Fibroblast of lung (primary cell): ENCODE measurements around the gene SLC4A1AP. TPM values are rescaled to one million over a fixed set of nuclear protein-coding genes. Genes with fewer than 3 reads are reported as not detected.
A peak's percentile ranks its signal among the peaks of the same experiment; 100 is the strongest.

Source experiments
- DNase-seq, 2 donors: peaks; one replicate each; pipeline versions ENCODE4 v3.0.0 to v3.0.0-alpha.2; 2010; ENCODE audit warnings: low read depth in 2 of 2
- H2AFZ ChIP-seq: 2 replicates; pipeline ENCODE4 v1.5.1; 2012; ENCODE audit warnings: low read length, control low read depth, inconsistent platforms
- H3K27ac ChIP-seq: 2 replicates; pipeline ENCODE4 v1.5.1; 2011; ENCODE audit warnings: low read length, control low read depth; ENCODE audit not compliant: insufficient read depth
- H3K27me3 ChIP-seq: 2 replicates; pipeline ENCODE4 v1.5.1; 2011; ENCODE audit warnings: mild to moderate bottlenecking, low read length; ENCODE audit not compliant: control insufficient read depth, insufficient read depth
- H3K36me3 ChIP-seq: 2 replicates; pipeline ENCODE4 v1.5.1; 2011; ENCODE audit warnings: low read length; ENCODE audit not compliant: control insufficient read depth, insufficient read depth
- H3K4me1 ChIP-seq: 2 replicates; pipeline ENCODE4 v1.5.1; 2011; ENCODE audit warnings: low read length; ENCODE audit not compliant: control insufficient read depth, insufficient read depth; ENCODE audit errors: extremely low read depth
- H3K4me2 ChIP-seq: 2 replicates; pipeline ENCODE4 v1.5.1; 2011; ENCODE audit warnings: low read length, control low read depth; ENCODE audit not compliant: insufficient read depth; ENCODE audit errors: extremely low read depth
- H3K4me3 ChIP-seq, 4 experiments: fragments of 200-600 bp in 1 of 4; sonication (generic) in 1 of 4; replicated peaks in 1 of 4; 2 replicates each; pipeline ENCODE4 v1.5.1; 2011 to 2016; ENCODE audit warnings: low read length in 4 of 4, low read depth in 3 of 4, mild to moderate bottlenecking in 3 of 4, control low read depth in 2 of 4, inconsistent platforms in 1 of 4, mixed read lengths in 1 of 4; ENCODE audit not compliant: insufficient read depth in 1 of 4; ENCODE audit errors: control extremely low read depth in 1 of 4
- H3K79me2 ChIP-seq: 2 replicates; pipeline ENCODE4 v1.5.1; 2012; ENCODE audit warnings: mild to moderate bottlenecking, low read length, inconsistent platforms; ENCODE audit not compliant: control insufficient read depth, insufficient read depth
- H3K9ac ChIP-seq: 2 replicates; pipeline ENCODE4 v1.5.1; 2011; ENCODE audit warnings: mild to moderate bottlenecking, low read length, control low read depth; ENCODE audit not compliant: insufficient read depth
- H3K9me3 ChIP-seq: 2 replicates; pipeline ENCODE4 v1.5.1; 2012; ENCODE audit warnings: low read depth, low read length; ENCODE audit not compliant: control insufficient read depth, insufficient read depth
- H4K20me1 ChIP-seq: 2 replicates; pipeline ENCODE4 v1.5.1; 2011; ENCODE audit warnings: low read length; ENCODE audit not compliant: control insufficient read depth, insufficient read depth; ENCODE audit errors: extremely low read depth
- EZH2 ChIP-seq: IDR thresholded peaks from 2 replicates; pipeline ENCODE4 v1.5.1; 2012; ENCODE audit warnings: low read length, control low read depth, mild to moderate bottlenecking; ENCODE audit errors: missing control alignments
- polyA plus RNA-seq, 2 donors: library from polyadenylated mRNA; depleted of rRNA in 1 of 2; stranded (reverse) in 1 of 2; unstranded in 1 of 2; fragments of >200 nt; gene quantifications; 2 replicates each; pipeline ENCODE4 v1.2.1, GENCODE V29; 2011 to 2012; ENCODE audit warnings: missing spikeins in 1 of 2
- total RNA-seq: library from RNA; depleted of rRNA; stranded (reverse); fragments of >200 nt; gene quantifications from 2 replicates; pipeline ENCODE4 v1.2.1, GENCODE V29; 2014
- TF ChIP-seq, protein P1 (sequence below), 2 donors: IDR thresholded peaks in 1 of 2; conservative IDR thresholded peaks in 1 of 2; 1 replicate in 1 of 2; 2 replicates in 1 of 2; pipeline ENCODE4 v1.5.1; 2011 to 2012; ENCODE audit warnings: low read length in 2 of 2, control low read depth in 1 of 2, inconsistent platforms in 1 of 2, low read depth in 1 of 2, mild to moderate bottlenecking in 1 of 2

The SLC4A1AP gene
- total and polyA plus RNA-seq, 2 donors (not counting 1 experiment from before 2014, with no cell fraction given), result 15.2 to 28.4 TPM

GRCh38 chr2:27707462-27708256, 44.0 kb downstream of the SLC4A1AP start:
- H3K4me2 ChIP-seq, result no peak overlapping the region
- no peaks in the 10 kb centered on the region for H4K20me1 ChIP-seq
- no peak overlapping the region for H3K9ac ChIP-seq
- peak in 1 of 2 donors; percentile 86 for DNase-seq
- H3K27ac ChIP-seq, result no peak overlapping the region
- no peak for TF ChIP-seq EZH2
- TF ChIP-seq, protein P1, sequence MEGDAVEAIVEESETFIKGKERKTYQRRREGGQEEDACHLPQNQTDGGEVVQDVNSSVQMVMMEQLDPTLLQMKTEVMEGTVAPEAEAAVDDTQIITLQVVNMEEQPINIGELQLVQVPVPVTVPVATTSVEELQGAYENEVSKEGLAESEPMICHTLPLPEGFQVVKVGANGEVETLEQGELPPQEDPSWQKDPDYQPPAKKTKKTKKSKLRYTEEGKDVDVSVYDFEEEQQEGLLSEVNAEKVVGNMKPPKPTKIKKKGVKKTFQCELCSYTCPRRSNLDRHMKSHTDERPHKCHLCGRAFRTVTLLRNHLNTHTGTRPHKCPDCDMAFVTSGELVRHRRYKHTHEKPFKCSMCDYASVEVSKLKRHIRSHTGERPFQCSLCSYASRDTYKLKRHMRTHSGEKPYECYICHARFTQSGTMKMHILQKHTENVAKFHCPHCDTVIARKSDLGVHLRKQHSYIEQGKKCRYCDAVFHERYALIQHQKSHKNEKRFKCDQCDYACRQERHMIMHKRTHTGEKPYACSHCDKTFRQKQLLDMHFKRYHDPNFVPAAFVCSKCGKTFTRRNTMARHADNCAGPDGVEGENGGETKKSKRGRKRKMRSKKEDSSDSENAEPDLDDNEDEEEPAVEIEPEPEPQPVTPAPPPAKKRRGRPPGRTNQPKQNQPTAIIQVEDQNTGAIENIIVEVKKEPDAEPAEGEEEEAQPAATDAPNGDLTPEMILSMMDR (conservative IDR thresholded peaks at IDR 0.05 in 1 of 2, IDR thresholded peaks at IDR 0.05 in 1 of 2; ENCODE audit: low read depth in 1 of 2, low read length in 2 of 2), result no peak
- H3K4me1 ChIP-seq, result peaks cover 16% of the 10 kb centered on the region
- H3K9me3 ChIP-seq, result no peaks in the 10 kb centered on the region
- H3K27me3 ChIP-seq, result no peaks in the 10 kb centered on the region
- H3K79me2 ChIP-seq, result no peaks in the 10 kb centered on the region
- H2AFZ ChIP-seq, result no peak overlapping the region
- H3K4me3 ChIP-seq, result no peak overlapping the region
- no peaks in the 10 kb centered on the region for H3K36me3 ChIP-seq

GRCh38 chr2:27708257-27708654, 44.6 kb downstream of the SLC4A1AP start:
- no peak for DNase-seq
- Histone ChIP-seq H3K9ac (no peak overlapping the region), H3K4me1 (peaks cover 15% of the 10 kb centered on the region), H3K4me3 (no peak overlapping the region), H4K20me1 (no peaks in the 10 kb centered on the region), H3K27me3 (no peaks in the 10 kb centered on the region), H3K9me3 (no peaks in the 10 kb centered on the region), H3K27ac (no peak overlapping the region), H3K79me2 (no peaks in the 10 kb centered on the region), H3K4me2 (no peak overlapping the region), H2AFZ (no peak overlapping the region), H3K36me3 (no peaks in the 10 kb centered on the region)
- TF ChIP-seq, protein P1 (conservative IDR thresholded peaks at IDR 0.05 in 1 of 2, IDR thresholded peaks at IDR 0.05 in 1 of 2; ENCODE audit: low read depth in 1 of 2, low read length in 2 of 2), result no peak
- no peak for TF ChIP-seq EZH2

GRCh38 chr2:27708666-27709065, 45.0 kb downstream of the SLC4A1AP start:
- H3K4me3 ChIP-seq, result no peak overlapping the region
- no peak overlapping the region for H3K27ac ChIP-seq
- no peak overlapping the region for H2AFZ ChIP-seq
- H3K4me2 ChIP-seq, result no peak overlapping the region
- TF ChIP-seq, protein P1 (conservative IDR thresholded peaks at IDR 0.05 in 1 of 2, IDR thresholded peaks at IDR 0.05 in 1 of 2; ENCODE audit: low read depth in 1 of 2, low read length in 2 of 2), result no peak
- no peak for TF ChIP-seq EZH2
- H4K20me1 ChIP-seq, result no peaks in the 10 kb centered on the region
- no peaks in the 10 kb centered on the region for H3K79me2 ChIP-seq
- no peaks in the 10 kb centered on the region for H3K9me3 ChIP-seq
- H3K9ac ChIP-seq, result no peak overlapping the region
- no peaks in the 10 kb centered on the region for H3K36me3 ChIP-seq
- H3K4me1 ChIP-seq, result peaks cover 12% of the 10 kb centered on the region
- peak in 1 of 2 donors; percentile 68 for DNase-seq
- H3K27me3 ChIP-seq, result no peaks in the 10 kb centered on the region
